WTC11 (cell line): ENCODE results near the gene TMEM259.

Experiments
- ATF3 ChIP-seq: sonication (generic); formaldehyde crosslinking; conservative IDR thresholded peaks from 2 replicates; pipeline ENCODE4 v1.8.1; 2022; ENCODE audit warnings: mild to moderate bottlenecking, missing genetic modification reagents
- ATF6 ChIP-seq: sonication (generic); formaldehyde crosslinking; IDR thresholded peaks from 2 replicates; pipeline ENCODE4 v1.8.1; 2023; ENCODE audit warnings: mild to moderate bottlenecking, missing genetic modification reagents
- ESRRA ChIP-seq: sonication (generic); formaldehyde crosslinking; IDR thresholded peaks from 2 replicates; pipeline ENCODE4 v1.8.1; 2022; ENCODE audit warnings: mild to moderate bottlenecking, missing genetic modification reagents, borderline replicate concordance
- HMGXB4 ChIP-seq: sonication (generic); formaldehyde crosslinking; IDR thresholded peaks from 2 replicates; pipeline ENCODE4 v1.8.1; 2023; ENCODE audit warnings: mild to moderate bottlenecking, moderate library complexity, missing genetic modification reagents
- NFE2L1 ChIP-seq: sonication (generic); formaldehyde crosslinking; IDR thresholded peaks from 2 replicates; pipeline ENCODE4 v1.8.1; 2023; ENCODE audit warnings: missing genetic modification reagents
- TF ChIP-seq, protein P1 (sequence below): sonication (generic); formaldehyde crosslinking; IDR thresholded peaks from 2 replicates; pipeline ENCODE4 v1.8.1; 2022; ENCODE audit warnings: mild to moderate bottlenecking, moderate library complexity, missing genetic modification reagents
- TF ChIP-seq, protein P2 (sequence below): fragments of 200-600 bp; IDR thresholded peaks from 2 replicates; pipeline ENCODE4 v1.8.0; 2022; ENCODE audit warnings: antibody characterized with exemption
- TF ChIP-seq, protein P3 (sequence below): sonication (generic); formaldehyde crosslinking; IDR thresholded peaks from 2 replicates; pipeline ENCODE4 v1.8.1; 2023; ENCODE audit warnings: mild to moderate bottlenecking, missing genetic modification reagents

DNA sequence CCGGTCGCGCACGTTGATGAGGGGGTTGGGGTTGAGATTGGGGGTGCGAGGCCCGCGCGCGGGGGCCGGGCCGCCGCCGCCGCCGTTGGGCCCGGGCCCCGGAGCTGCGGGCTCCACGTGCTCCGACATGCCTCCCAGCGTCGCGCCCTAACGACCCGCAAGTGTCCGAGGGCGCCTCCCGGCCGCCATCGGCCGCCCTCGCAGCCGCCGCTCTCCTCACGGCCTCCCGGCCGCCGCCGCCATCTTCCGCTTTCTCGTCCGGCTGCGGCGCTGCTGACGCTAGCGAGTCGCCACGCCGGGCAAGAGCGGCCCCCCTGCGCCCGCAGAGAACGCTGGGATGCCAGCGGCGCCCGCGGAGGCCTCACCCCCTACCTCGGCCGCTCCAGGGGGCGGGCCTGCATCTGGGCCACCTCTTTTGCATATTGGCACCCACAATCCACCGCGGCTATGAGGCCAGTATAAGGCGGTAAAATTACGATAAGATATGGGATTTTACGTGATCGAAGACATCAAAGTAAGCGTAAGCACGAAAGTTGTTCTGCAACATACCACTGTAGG is at the start of gene TMEM259:
- TF ChIP-seq HMGXB4 (CRISPR knock-in tag) (peak; percentile 36; the same call in 1 of the 2 replicates), ATF6 (no peak), ESRRA (CRISPR knock-in tag) (0 out of 2 replicates have a peak, but pooled peaks have one; percentile 18), NFE2L1 (CRISPR knock-in tag) (peak; percentile 19; the same call in 1 of the 2 replicates), ATF3 (CRISPR knock-in tag) (no peak)
- TF ChIP-seq, protein P1, sequence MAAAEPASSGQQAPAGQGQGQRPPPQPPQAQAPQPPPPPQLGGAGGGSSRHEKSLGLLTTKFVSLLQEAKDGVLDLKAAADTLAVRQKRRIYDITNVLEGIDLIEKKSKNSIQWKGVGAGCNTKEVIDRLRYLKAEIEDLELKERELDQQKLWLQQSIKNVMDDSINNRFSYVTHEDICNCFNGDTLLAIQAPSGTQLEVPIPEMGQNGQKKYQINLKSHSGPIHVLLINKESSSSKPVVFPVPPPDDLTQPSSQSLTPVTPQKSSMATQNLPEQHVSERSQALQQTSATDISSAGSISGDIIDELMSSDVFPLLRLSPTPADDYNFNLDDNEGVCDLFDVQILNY (CRISPR knock-in tag): no peak
- TF ChIP-seq, protein P2, sequence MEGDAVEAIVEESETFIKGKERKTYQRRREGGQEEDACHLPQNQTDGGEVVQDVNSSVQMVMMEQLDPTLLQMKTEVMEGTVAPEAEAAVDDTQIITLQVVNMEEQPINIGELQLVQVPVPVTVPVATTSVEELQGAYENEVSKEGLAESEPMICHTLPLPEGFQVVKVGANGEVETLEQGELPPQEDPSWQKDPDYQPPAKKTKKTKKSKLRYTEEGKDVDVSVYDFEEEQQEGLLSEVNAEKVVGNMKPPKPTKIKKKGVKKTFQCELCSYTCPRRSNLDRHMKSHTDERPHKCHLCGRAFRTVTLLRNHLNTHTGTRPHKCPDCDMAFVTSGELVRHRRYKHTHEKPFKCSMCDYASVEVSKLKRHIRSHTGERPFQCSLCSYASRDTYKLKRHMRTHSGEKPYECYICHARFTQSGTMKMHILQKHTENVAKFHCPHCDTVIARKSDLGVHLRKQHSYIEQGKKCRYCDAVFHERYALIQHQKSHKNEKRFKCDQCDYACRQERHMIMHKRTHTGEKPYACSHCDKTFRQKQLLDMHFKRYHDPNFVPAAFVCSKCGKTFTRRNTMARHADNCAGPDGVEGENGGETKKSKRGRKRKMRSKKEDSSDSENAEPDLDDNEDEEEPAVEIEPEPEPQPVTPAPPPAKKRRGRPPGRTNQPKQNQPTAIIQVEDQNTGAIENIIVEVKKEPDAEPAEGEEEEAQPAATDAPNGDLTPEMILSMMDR: no peak
- TF ChIP-seq, protein P3, sequence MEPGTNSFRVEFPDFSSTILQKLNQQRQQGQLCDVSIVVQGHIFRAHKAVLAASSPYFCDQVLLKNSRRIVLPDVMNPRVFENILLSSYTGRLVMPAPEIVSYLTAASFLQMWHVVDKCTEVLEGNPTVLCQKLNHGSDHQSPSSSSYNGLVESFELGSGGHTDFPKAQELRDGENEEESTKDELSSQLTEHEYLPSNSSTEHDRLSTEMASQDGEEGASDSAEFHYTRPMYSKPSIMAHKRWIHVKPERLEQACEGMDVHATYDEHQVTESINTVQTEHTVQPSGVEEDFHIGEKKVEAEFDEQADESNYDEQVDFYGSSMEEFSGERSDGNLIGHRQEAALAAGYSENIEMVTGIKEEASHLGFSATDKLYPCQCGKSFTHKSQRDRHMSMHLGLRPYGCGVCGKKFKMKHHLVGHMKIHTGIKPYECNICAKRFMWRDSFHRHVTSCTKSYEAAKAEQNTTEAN (CRISPR knock-in tag): no peak
